GM12892 (cell line): Measurements from ENCODE around the gene ABCB6.

Experiments
- DNase-seq: peaks from one replicate; pipeline ENCODE4 v3.0.0; 2011; ENCODE audit not compliant: insufficient read length
- FAIRE-seq: peaks from 2 replicates; lab custom pipeline; 2011; peaks lifted over from hg19 to GRCh38; lab: Jason Lieb, UNC
- POLR2A ChIP-seq: IDR thresholded peaks from 2 replicates; pipeline ENCODE4 v1.6.1; 2011; ENCODE audit warnings: low read depth, low read length, control low read depth
- POLR2AphosphoS5 ChIP-seq: IDR thresholded peaks from 2 replicates; pipeline ENCODE4 v1.6.1; 2011; ENCODE audit warnings: low read depth, low read length, control low read depth
- TAF1 ChIP-seq: IDR thresholded peaks from 2 replicates; pipeline ENCODE4 v1.6.1; 2011; ENCODE audit warnings: low read depth, mild to moderate bottlenecking, control low read depth, low read length, borderline replicate concordance

Gene ABCB6

DNA sequence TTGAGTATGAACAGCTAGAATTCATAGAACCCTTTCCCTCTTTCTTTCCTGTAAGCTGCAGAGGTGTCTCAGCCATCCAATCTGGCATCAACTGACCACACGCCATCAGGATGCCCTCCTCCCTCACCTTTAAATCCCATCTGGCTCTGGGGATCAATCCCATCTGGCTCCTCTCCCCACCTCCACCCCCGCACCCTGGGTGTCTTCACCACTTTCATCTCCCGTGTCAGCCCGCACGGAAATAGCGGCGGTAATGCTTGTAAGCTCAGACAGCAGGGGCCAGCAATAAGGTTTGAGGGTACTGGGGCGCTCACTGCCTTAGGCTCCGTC is 33.8 kb upstream of the ABCB6 start:
- FAIRE-seq = no peak
- no peak for DNase-seq
- TF ChIP-seq TAF1 = no peak
- TF ChIP-seq POLR2AphosphoS5 = no peak

DNA sequence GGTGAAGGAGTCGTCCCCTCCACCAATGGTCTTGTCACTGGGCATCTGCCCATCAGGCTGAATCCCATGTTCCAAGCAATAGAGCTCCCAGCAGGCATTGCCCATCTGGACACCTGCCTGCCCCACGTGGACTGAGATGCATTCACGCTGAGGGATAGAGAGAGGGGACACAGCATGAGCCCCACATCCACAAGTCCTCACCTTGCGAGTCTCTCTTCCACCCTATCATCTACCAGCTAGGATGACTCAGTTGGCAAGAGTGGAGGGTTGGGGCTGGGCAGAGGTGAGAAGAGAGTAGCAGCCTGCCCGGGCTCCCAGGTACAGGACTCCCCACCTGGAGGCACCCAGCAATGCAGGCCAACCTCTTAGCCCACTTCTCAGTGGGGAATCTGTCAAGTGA is 33.3 kb upstream of the ABCB6 start:
- FAIRE-seq = no peak
- DNase-seq = no peak
- TF ChIP-seq POLR2AphosphoS5 (no peak), TAF1 (no peak), POLR2A (no peak; the same call in 1 of the 2 replicates)

- FAIRE-seq (no peak), DNase-seq (no peak)
- TF ChIP-seq POLR2A (no peak), POLR2AphosphoS5 (no peak; the same call in 1 of the 2 replicates), TAF1 (no peak)
These were observed 32.9 kb upstream of the ABCB6 start for GRCh38 chr2:219251656-219252055.

GRCh38 chr2:219250049-219250781 is 31.5 kb upstream of the ABCB6 start:
- no peak for TF ChIP-seq TAF1
- no peak for TF ChIP-seq POLR2AphosphoS5
- DNase-seq (no peak), FAIRE-seq (no peak)

GRCh38 chr2:219249203-219249980 is 30.6 kb upstream of the ABCB6 start:
- DNase-seq = no peak
- TF ChIP-seq TAF1 (no peak), POLR2A (peak; percentile 51), POLR2AphosphoS5 (peak; percentile 38; the same call in 1 of the 2 replicates)
- FAIRE-seq = peak; percentile 79

GRCh38 chr2:219248845-219249202 is 30.1 kb upstream of the ABCB6 start:
- DNase-seq (no peak), FAIRE-seq (no peak)

GRCh38 chr2:219247678-219248642 is 29.2 kb upstream of the ABCB6 start:
- no peak for DNase-seq
- TF ChIP-seq TAF1 (no peak), POLR2A (no peak), POLR2AphosphoS5 (no peak; the same call in 1 of the 2 replicates)
- FAIRE-seq = no peak

More at GRCh38 chr2:219248845-219249202, 30.1 kb upstream of the ABCB6 start:
- no peak for TF ChIP-seq TAF1
- peak; percentile 50; the same call in 1 of the 2 replicates for TF ChIP-seq POLR2A
- no peak for TF ChIP-seq POLR2AphosphoS5

GRCh38 chr2:219246559-219246958 is 27.8 kb upstream of the ABCB6 start:
- FAIRE-seq (peak; percentile 30), DNase-seq (no peak)
- TF ChIP-seq TAF1 (no peak), POLR2AphosphoS5 (no peak), POLR2A (no peak)

DNA sequence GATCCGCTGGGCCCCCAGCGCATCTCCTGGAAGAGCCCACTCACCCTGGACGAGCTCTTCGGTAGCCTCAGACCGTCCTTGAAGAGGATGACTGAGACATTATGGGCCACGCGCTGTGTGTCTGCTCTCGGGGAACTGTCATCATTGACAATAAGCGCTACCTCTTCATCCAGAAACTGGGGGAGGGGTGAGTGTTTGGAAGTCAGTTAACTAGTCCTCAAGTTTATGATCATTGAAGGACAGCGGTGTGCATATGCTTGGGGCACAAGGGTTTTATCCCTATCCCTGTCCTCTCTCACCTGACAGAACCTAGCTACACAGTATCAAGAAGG is 27.1 kb upstream of the ABCB6 start:
- DNase-seq = no peak
- no peak for TF ChIP-seq TAF1
- no peak for TF ChIP-seq POLR2A
- TF ChIP-seq POLR2AphosphoS5 = no peak
- FAIRE-seq = no peak

DNA sequence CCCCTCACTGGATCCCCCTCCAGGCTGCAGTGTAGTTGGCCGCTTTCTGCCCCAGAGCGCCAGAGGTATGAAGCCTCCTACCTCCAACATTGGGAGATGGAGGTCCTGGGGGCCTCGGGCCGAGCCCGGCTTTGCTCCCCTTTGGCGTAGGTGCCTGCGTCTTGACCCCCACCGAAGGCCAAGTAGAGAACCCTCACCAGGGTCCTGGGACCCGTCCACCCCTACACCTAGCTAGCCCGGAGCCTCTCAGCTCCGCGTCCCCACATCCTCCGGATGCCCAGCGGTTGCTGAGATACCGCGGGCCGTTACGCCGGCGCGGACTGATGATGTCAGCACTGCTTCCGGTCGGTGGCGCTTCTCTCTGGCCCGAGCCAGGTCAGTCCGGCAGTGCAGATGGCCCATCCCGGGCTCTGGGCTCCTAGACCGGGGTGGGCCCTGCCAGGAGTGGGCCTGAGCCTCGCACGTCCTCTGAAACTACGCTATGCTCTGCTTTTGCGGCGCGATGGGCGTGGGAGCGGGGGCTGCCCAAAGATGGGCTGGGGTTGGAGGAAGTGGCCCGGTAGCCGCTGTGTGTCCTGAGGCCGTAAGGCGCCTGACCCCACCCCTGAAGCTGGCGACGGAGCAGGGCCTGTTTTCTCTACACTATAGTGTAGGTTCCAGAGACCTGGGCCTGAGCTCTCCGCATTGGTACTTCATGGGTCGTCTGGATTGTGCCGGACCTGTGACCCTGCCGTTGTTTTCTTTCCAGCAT is 26.6 kb upstream of the ABCB6 start, which contains the start of the genes GLB1L and STK16:
Gene GLB1L (minus strand): TSS at position 297 of the 751 bp plus-strand sequence. CDS start 1,871 bp downstream, outside the sequence.
Gene STK16 (plus strand): TSS at position 332 of the 751 bp plus-strand sequence. CDS start 521 bp downstream, outside the sequence.
- DNase-seq (peak; percentile 99), FAIRE-seq (peak; percentile 96)
- no peak; the same call in 1 of the 2 replicates for TF ChIP-seq POLR2AphosphoS5
- peak; percentile 49 for TF ChIP-seq TAF1
- peak; percentile 89 for TF ChIP-seq POLR2A

- no peak for TF ChIP-seq TAF1
- no peak for TF ChIP-seq POLR2A
- TF ChIP-seq POLR2AphosphoS5 = no peak
- DNase-seq = no peak
- no peak for FAIRE-seq
These were observed 26.0 kb upstream of the ABCB6 start for GRCh38 chr2:219244789-219245147.
